ENCODE measurements around the gene SUPV3L1.

Gene SUPV3L1

GRCh38 chr10:69208761-69209160 is 28.7 kb downstream of the SUPV3L1 start:
- DNase-seq: no peak

- DNase-seq: no peak
These were observed 29.9 kb downstream of the SUPV3L1 start for GRCh38 chr10:69209787-69210484.

GRCh38 chr10:69211104-69211503 is 31.1 kb downstream of the SUPV3L1 start:
- no peak for DNase-seq

- DNase-seq: no peak
These were observed 31.5 kb downstream of the SUPV3L1 start for GRCh38 chr10:69211524-69211923.

- DNase-seq: no peak
These were observed 33.7 kb downstream of the SUPV3L1 start for GRCh38 chr10:69213591-69214311.

- DNase-seq: no peak
These were observed 34.7 kb downstream of the SUPV3L1 start for GRCh38 chr10:69214666-69215131.

- no peak for DNase-seq
These were observed 35.6 kb downstream of the SUPV3L1 start for GRCh38 chr10:69215405-69216171.

GRCh38 chr10:69216577-69217118 is 36.6 kb downstream of the SUPV3L1 start:
- DNase-seq: no peak

GRCh38 chr10:69217119-69217754 is 37.2 kb downstream of the SUPV3L1 start:
- peak; percentile 93 for DNase-seq

GRCh38 chr10:69218831-69219230 is 38.8 kb downstream of the SUPV3L1 start:
- DNase-seq: peak; percentile 75

- DNase-seq: no peak
These were observed 40.0 kb downstream of the SUPV3L1 start, which contains the start of gene HKDC1 for GRCh38 chr10:69220041-69220451. Gene HKDC1 (plus strand): TSS chr10:69220332. CDS start chr10:69220436, 104 bp downstream.

- DNase-seq: no peak
These were observed 40.5 kb downstream of the SUPV3L1 start for GRCh38 chr10:69220507-69220906.

- DNase-seq: peak; percentile 67
These were observed 42.4 kb downstream of the SUPV3L1 start for GRCh38 chr10:69222157-69223027.

- no peak for DNase-seq
These were observed 43.0 kb downstream of the SUPV3L1 start for GRCh38 chr10:69223028-69223342.

GRCh38 chr10:69224862-69225657 is 45.0 kb downstream of the SUPV3L1 start:
- DNase-seq: no peak

GRCh38 chr10:69225681-69226080 is 45.6 kb downstream of the SUPV3L1 start:
- no peak for DNase-seq

GRCh38 chr10:69226919-69227450 is 47.0 kb downstream of the SUPV3L1 start:
- DNase-seq: no peak

- no peak for DNase-seq
These were observed 48.1 kb downstream of the SUPV3L1 start for GRCh38 chr10:69228151-69228550.

- DNase-seq: no peak
These were observed 49.5 kb downstream of the SUPV3L1 start for GRCh38 chr10:69229616-69229916.

- DNase-seq: no peak
These were observed 50.1 kb downstream of the SUPV3L1 start for GRCh38 chr10:69230128-69230527.

GRCh38 chr10:69232252-69232651 is 52.2 kb downstream of the SUPV3L1 start:
- peak; percentile 76 for DNase-seq
